A673 (cell line): Measurements from ENCODE around the gene EMX1. TPM values are rescaled to one million over a fixed set of nuclear protein-coding genes. Genes with fewer than 3 reads are reported as not detected.

Experiments
- BruUV-seq: library from RNA; stranded (reverse); fragments of 400-500 nt; replicated peaks from 2 replicates; lab custom pipeline; 2021; lab: Mats Ljungman, UMichigan
- CTCF ChIA-PET: fragments of 300-600 bp; sonication (Branson Sonifier 250); formaldehyde crosslinking; loops from one replicate; lab custom pipeline; 2022; ENCODE audit warnings: antibody characterized with exemption; lab: Charles Lee
- POLR2A ChIA-PET: fragments of 300-600 bp; sonication (Branson Sonifier 250); formaldehyde crosslinking; loops from one replicate; lab custom pipeline; 2022; ENCODE audit warnings: antibody characterized with exemption; ENCODE audit not compliant: low non-redundant PET; lab: Charles Lee
- DNase-seq: peaks from one replicate; pipeline ENCODE4 v3.0.0-alpha.2; 2015; ENCODE audit warnings: low spot score
- H3K27ac ChIP-seq: fragments of 200-600 bp; sonication (generic); 2 replicates; pipeline ENCODE4 v1.5.1; 2016; ENCODE audit warnings: mixed run types, low read depth, mild to moderate bottlenecking, mixed read lengths, antibody characterized with exemption, low read length; ENCODE audit not compliant: poor library complexity, severe bottlenecking
- H3K27me3 ChIP-seq: fragments of 200-600 bp; sonication (generic); replicated peaks from 2 replicates; pipeline ENCODE4 v1.6.1; 2017; ENCODE audit warnings: mixed run types, low read depth, mild to moderate bottlenecking, mixed read lengths, antibody characterized with exemption, low read length; ENCODE audit not compliant: insufficient read depth, poor library complexity
- H3K36me3 ChIP-seq: fragments of 200-600 bp; sonication (generic); 2 replicates; pipeline ENCODE4 v1.6.1; 2016; ENCODE audit warnings: mixed run types, mild to moderate bottlenecking, mixed read lengths, antibody characterized with exemption, low read length; ENCODE audit not compliant: insufficient read depth, poor library complexity, severe bottlenecking
- H3K4me1 ChIP-seq: fragments of 200-600 bp; sonication (generic); 2 replicates; pipeline ENCODE4 v1.6.1; 2017; ENCODE audit warnings: mixed run types, mild to moderate bottlenecking, mixed read lengths, antibody characterized with exemption, low read length; ENCODE audit not compliant: insufficient read depth, poor library complexity, severe bottlenecking
- H3K4me3 ChIP-seq: fragments of 200-600 bp; sonication (generic); 2 replicates; pipeline ENCODE4 v1.5.1; 2016; ENCODE audit warnings: low read depth, mixed run types, mild to moderate bottlenecking, mixed read lengths, low read length; ENCODE audit not compliant: poor library complexity, severe bottlenecking
- H3K9me3 ChIP-seq: fragments of 200-600 bp; sonication (generic); 2 replicates; pipeline ENCODE4 v1.6.1; 2016; ENCODE audit warnings: mixed run types, low read depth, mild to moderate bottlenecking, mixed read lengths, antibody characterized with exemption, low read length; ENCODE audit not compliant: poor library complexity, severe bottlenecking
- EZH2 ChIP-seq: fragments of 200-600 bp; sonication (generic); IDR thresholded peaks from 2 replicates; pipeline ENCODE4 v1.6.1; 2017; ENCODE audit warnings: borderline replicate concordance, low read depth, mild to moderate bottlenecking, mixed read lengths, antibody characterized with exemption, low read length; ENCODE audit not compliant: poor library complexity, severe bottlenecking
- intact Hi-C: fragments of 100-400 bp; cut with micrococcal nuclease; formaldehyde crosslinking; loops from one replicate; pipeline ENCODE4 v1.10.0; 2022; ENCODE audit not compliant: unreplicated experiment
- total RNA-seq: library from RNA; stranded (reverse); gene quantifications from 2 replicates; pipeline ENCODE4 v1.2.3, GENCODE V29; 2021
- TF ChIP-seq, protein P1 (sequence below): fragments of 300-800, 200-600 bp; sonication (generic); conservative IDR thresholded peaks from 2 replicates; pipeline ENCODE4 v1.5.1; 2017; ENCODE audit warnings: low read depth, mild to moderate bottlenecking, antibody characterized with exemption, low read length, moderate library complexity, mixed read lengths

Gene EMX1
- total RNA-seq, 1 experiment from 2014 or later: not detected

DNA sequence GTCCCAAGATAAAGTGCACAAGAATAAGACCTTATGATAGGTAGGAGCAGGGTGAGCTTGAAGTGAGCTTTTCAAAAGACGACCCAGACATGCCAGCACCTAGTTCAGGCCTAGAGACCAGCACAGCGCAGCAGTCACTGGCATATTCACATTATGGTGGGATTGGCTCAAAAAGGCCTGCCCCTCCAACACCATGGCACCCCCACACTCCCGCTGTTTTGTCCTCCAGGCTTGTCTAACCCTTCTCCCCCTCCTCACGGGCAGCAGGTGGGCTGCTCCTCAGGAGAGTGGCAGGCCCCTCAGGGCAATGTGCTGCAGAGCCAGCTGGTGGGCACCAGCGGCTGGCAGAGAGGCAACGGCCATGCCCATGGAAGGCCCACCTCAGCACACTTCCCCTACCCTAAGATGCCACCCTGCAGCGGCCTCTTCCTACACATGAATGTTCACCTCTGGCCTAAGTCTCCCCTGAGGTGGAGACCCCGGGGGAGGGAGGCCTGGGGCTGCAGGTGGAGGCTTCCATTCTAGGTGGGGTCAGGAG, 25.6 kb downstream of the EMX1 start:
- ChIA-PET CTCF (no interaction called here), POLR2A (no interaction called here)
- H3K9me3 ChIP-seq: no peaks in the 10 kb centered on the region
- H3K4me3 ChIP-seq: no peak overlapping the region
- no peak for DNase-seq
- intact Hi-C loops: no loop called here
- H3K36me3 ChIP-seq: no peaks in the 10 kb centered on the region
- BruUV-seq: no TSS peak
- no peaks in the 10 kb centered on the region for H3K27me3 ChIP-seq
- TF ChIP-seq EZH2: no peak
- TF ChIP-seq, protein P1, sequence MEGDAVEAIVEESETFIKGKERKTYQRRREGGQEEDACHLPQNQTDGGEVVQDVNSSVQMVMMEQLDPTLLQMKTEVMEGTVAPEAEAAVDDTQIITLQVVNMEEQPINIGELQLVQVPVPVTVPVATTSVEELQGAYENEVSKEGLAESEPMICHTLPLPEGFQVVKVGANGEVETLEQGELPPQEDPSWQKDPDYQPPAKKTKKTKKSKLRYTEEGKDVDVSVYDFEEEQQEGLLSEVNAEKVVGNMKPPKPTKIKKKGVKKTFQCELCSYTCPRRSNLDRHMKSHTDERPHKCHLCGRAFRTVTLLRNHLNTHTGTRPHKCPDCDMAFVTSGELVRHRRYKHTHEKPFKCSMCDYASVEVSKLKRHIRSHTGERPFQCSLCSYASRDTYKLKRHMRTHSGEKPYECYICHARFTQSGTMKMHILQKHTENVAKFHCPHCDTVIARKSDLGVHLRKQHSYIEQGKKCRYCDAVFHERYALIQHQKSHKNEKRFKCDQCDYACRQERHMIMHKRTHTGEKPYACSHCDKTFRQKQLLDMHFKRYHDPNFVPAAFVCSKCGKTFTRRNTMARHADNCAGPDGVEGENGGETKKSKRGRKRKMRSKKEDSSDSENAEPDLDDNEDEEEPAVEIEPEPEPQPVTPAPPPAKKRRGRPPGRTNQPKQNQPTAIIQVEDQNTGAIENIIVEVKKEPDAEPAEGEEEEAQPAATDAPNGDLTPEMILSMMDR: no peak
- no peak overlapping the region for H3K27ac ChIP-seq
- H3K4me1 ChIP-seq: no peaks in the 10 kb centered on the region

DNA sequence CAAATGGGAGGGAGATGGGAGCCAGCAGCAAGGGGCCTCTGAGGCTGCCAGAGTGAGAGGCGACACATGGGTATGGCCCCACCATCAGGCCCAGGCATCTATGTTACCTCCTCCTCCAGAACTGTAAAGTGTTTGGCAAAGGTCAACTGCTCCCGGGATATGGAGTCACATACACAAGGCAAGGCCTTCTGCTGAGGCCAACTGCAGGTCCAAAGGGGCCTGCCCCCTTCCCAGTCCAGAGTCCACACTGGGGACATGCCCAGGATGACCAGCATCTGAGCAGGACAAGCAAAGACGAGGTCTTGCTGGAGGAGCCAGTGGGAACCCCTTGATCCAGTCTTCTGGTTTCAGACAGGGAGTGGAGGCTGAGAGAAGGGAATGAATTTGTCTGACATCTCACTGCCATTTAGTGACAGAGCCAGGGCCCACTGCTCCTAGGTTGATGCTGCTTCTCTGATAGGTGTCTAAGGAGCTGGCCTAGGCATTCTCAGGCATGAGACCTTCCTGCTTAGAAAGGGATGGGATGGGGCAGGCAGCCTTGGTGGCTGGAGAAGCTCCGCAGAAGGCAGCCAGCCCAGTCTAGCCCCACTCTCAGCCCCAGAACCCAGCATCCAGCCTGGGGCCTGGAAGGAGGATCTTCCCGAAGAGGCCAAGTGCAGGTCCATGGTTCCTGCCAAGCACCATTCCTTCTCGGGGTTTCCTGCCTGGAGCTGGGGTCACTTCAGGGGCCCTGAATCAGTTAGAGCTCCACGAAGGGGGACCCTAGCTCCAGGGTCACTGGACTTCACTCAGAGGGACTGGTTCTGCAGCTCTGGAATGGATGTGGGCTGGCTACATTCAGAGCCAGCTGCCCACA, 26.4 kb downstream of the EMX1 start:
- POLR2A ChIA-PET: no interaction called here
- no peaks in the 10 kb centered on the region for H3K36me3 ChIP-seq
- no peak overlapping the region for H3K4me3 ChIP-seq
- CTCF ChIA-PET: interaction anchor here (2.3 kb wide), 1 partner anchor 30 kb away, joined by 5 read pairs; no protein-coding TSS in a partner anchor
- DNase-seq: no peak
- TF ChIP-seq EZH2: no peak
- TF ChIP-seq, protein P1: no peak
- no peak overlapping the region for H3K27ac ChIP-seq
- H3K9me3 ChIP-seq: no peaks in the 10 kb centered on the region
- no TSS peak for BruUV-seq
- H3K4me1 ChIP-seq: no peaks in the 10 kb centered on the region
- intact Hi-C loops: no loop called here
- H3K27me3 ChIP-seq: no peaks in the 10 kb centered on the region

- no peak for DNase-seq
- no peaks in the 10 kb centered on the region for H3K27me3 ChIP-seq
- H3K27ac ChIP-seq: no peak overlapping the region
- H3K4me1 ChIP-seq: no peaks in the 10 kb centered on the region
- TF ChIP-seq, protein P1: no peak
- TF ChIP-seq EZH2: no peak
- H3K4me3 ChIP-seq: no peak overlapping the region
- CTCF ChIA-PET: interaction anchor here (2.3 kb wide), 1 partner anchor 29 kb away, joined by 5 read pairs; no protein-coding TSS in a partner anchor
- intact Hi-C loops: no loop called here
- no TSS peak for BruUV-seq
- H3K36me3 ChIP-seq: no peaks in the 10 kb centered on the region
- no peaks in the 10 kb centered on the region for H3K9me3 ChIP-seq
- POLR2A ChIA-PET: no interaction called here
Observed at GRCh38 chr2:72944804-72945449, 27.6 kb downstream of the EMX1 start.
